Activated naive CD4-positive, alpha-beta T cell treated with anti-CD3 and anti-CD28 coated beads, Interleukin-2, amount 10 ng/mL, durations not matched to agents 7 days and 5 days (primary cell): ENCODE data around the gene ALK.

ENCODE experiments used
- CTCF ChIA-PET: fragments of 350-600 bp; sonication (Branson Sonifier 250); formaldehyde crosslinking; loops from one replicate; lab custom pipeline; 2021; ENCODE audit warnings: antibody characterized with exemption; lab: Charles Lee
- DNase-seq: peaks from one replicate; pipeline ENCODE4 v3.0.0-alpha.2; 2020
- H3K27ac Mint-ChIP-seq: one replicate; pipeline ENCODE4 v1.8.0; 2021; ENCODE audit warnings: mild to moderate bottlenecking, moderate library complexity, mixed read lengths
- H3K27me3 Mint-ChIP-seq: one replicate; pipeline ENCODE4 v1.8.0; 2021; ENCODE audit warnings: mild to moderate bottlenecking, mixed read lengths
- H3K36me3 Mint-ChIP-seq: one replicate; pipeline ENCODE4 v1.8.0; 2021; ENCODE audit warnings: mixed read lengths
- H3K4me1 Mint-ChIP-seq: one replicate; pipeline ENCODE4 v1.8.0; 2021; ENCODE audit warnings: mixed read lengths
- H3K4me3 Mint-ChIP-seq: one replicate; pipeline ENCODE4 v1.8.0; 2021; ENCODE audit warnings: mild to moderate bottlenecking, moderate library complexity, mixed read lengths
- H3K9me3 Mint-ChIP-seq: one replicate; pipeline ENCODE4 v1.8.0; 2021; ENCODE audit warnings: mixed read lengths

The ALK gene

GRCh38 chr2:29334706-29335105 is 586.7 kb downstream of the ALK start:
- H3K27me3 Mint-ChIP-seq = peaks cover 10% of the 10 kb centered on the region
- CTCF ChIA-PET = interaction anchor here (0.7 kb wide), 1 partner anchor 9 kb away, joined by 3 read pairs; no protein-coding TSS in a partner anchor
- no peaks in the 10 kb centered on the region for H3K36me3 Mint-ChIP-seq
- H3K27ac Mint-ChIP-seq = no peak overlapping the region
- no peak for DNase-seq
- H3K9me3 Mint-ChIP-seq = no peaks in the 10 kb centered on the region
- H3K4me1 Mint-ChIP-seq = no peaks in the 10 kb centered on the region
- H3K4me3 Mint-ChIP-seq = no peak overlapping the region

- DNase-seq = no peak
- Mint-ChIP-seq H3K4me3 (no peak overlapping the region), H3K36me3 (no peaks in the 10 kb centered on the region), H3K27me3 (peaks cover 4% of the 10 kb centered on the region), H3K4me1 (no peaks in the 10 kb centered on the region), H3K9me3 (no peaks in the 10 kb centered on the region), H3K27ac (no peak overlapping the region)
- CTCF ChIA-PET = interaction anchor here (0.7 to 0.8 kb wide), 2 partner anchors 9 to 16 kb away, joined by 3 read pairs; no protein-coding TSS in a partner anchor
Observed at GRCh38 chr2:29332540-29332939, 588.8 kb downstream of the ALK start.

- Mint-ChIP-seq H3K36me3 (no peaks in the 10 kb centered on the region), H3K27ac (no peak overlapping the region), H3K9me3 (no peaks in the 10 kb centered on the region), H3K4me3 (no peak overlapping the region), H3K27me3 (peaks cover 3% of the 10 kb centered on the region), H3K4me1 (peaks cover 4% of the 10 kb centered on the region)
- CTCF ChIA-PET = interaction anchor here (1.5 kb wide), 1 partner anchor 21 kb away, joined by 5 read pairs; no protein-coding TSS in a partner anchor
- DNase-seq = no peak
Observed at GRCh38 chr2:29329899-29330298, 591.5 kb downstream of the ALK start.

GRCh38 chr2:29326926-29327325 is 594.5 kb downstream of the ALK start:
- Mint-ChIP-seq H3K27me3 (peaks cover 12% of the 10 kb centered on the region), H3K36me3 (no peaks in the 10 kb centered on the region), H3K27ac (no peak overlapping the region), H3K9me3 (no peaks in the 10 kb centered on the region), H3K4me3 (no peak overlapping the region), H3K4me1 (peaks cover 8% of the 10 kb centered on the region)
- DNase-seq = no peak
- CTCF ChIA-PET = no interaction called here

GRCh38 chr2:29325544-29325943 is 595.8 kb downstream of the ALK start:
- Mint-ChIP-seq H3K4me3 (no peak overlapping the region), H3K9me3 (no peaks in the 10 kb centered on the region), H3K27me3 (peaks cover 14% of the 10 kb centered on the region), H3K36me3 (no peaks in the 10 kb centered on the region), H3K27ac (no peak overlapping the region), H3K4me1 (peaks cover 9% of the 10 kb centered on the region)
- DNase-seq = no peak
- CTCF ChIA-PET = interaction anchor here (1.1 to 1.8 kb wide), 4 partner anchors 9 to 19 kb away, joined by 3 to 10 read pairs (median 7); no protein-coding TSS in a partner anchor

- no peaks in the 10 kb centered on the region for H3K36me3 Mint-ChIP-seq
- no peaks in the 10 kb centered on the region for H3K9me3 Mint-ChIP-seq
- H3K4me3 Mint-ChIP-seq = no peak overlapping the region
- peaks cover 9% of the 10 kb centered on the region for H3K4me1 Mint-ChIP-seq
- H3K27me3 Mint-ChIP-seq = peaks cover 28% of the 10 kb centered on the region
- DNase-seq = no peak
- no peak overlapping the region for H3K27ac Mint-ChIP-seq
- CTCF ChIA-PET = interaction anchor here (0.8 to 2.1 kb wide), 3 partner anchors 9 to 15 kb away, joined by 3 to 11 read pairs (median 8); no protein-coding TSS in a partner anchor
Observed at GRCh38 chr2:29323961-29324360, 597.4 kb downstream of the ALK start.

- Mint-ChIP-seq H3K27me3 (peaks cover 35% of the 10 kb centered on the region), H3K36me3 (no peaks in the 10 kb centered on the region), H3K4me3 (no peak overlapping the region), H3K27ac (no peak overlapping the region), H3K4me1 (peaks cover 9% of the 10 kb centered on the region), H3K9me3 (no peaks in the 10 kb centered on the region)
- no peak for DNase-seq
- CTCF ChIA-PET = interaction anchor here (1.3 to 2.1 kb wide), 2 partner anchors 8 to 14 kb away, joined by 8 to 11 read pairs; no protein-coding TSS in a partner anchor
Observed at GRCh38 chr2:29323301-29323700, 598.1 kb downstream of the ALK start.

- DNase-seq = no peak
- Mint-ChIP-seq H3K9me3 (no peaks in the 10 kb centered on the region), H3K36me3 (no peaks in the 10 kb centered on the region), H3K27ac (no peak overlapping the region), H3K27me3 (peaks cover 42% of the 10 kb centered on the region), H3K4me1 (peaks cover 12% of the 10 kb centered on the region), H3K4me3 (no peak overlapping the region)
- CTCF ChIA-PET = interaction anchor here (0.8 to 2.6 kb wide), 2 partner anchors 11 to 13 kb away, joined by 3 to 13 read pairs; no protein-coding TSS in a partner anchor
Observed at GRCh38 chr2:29322011-29322410, 599.4 kb downstream of the ALK start.

- DNase-seq = no peak
- Mint-ChIP-seq H3K27me3 (peaks cover 61% of the 10 kb centered on the region), H3K36me3 (no peaks in the 10 kb centered on the region), H3K4me1 (peaks cover 37% of the 10 kb centered on the region), H3K9me3 (no peaks in the 10 kb centered on the region), H3K27ac (no peak overlapping the region), H3K4me3 (no peak overlapping the region)
- CTCF ChIA-PET = interaction anchor here (1.0 to 1.6 kb wide), 2 partner anchors 9 to 20 kb away, joined by 3 to 8 read pairs; no protein-coding TSS in a partner anchor
Observed at GRCh38 chr2:29317801-29318485, 603.4 kb downstream of the ALK start.

- Mint-ChIP-seq H3K9me3 (no peaks in the 10 kb centered on the region), H3K36me3 (no peaks in the 10 kb centered on the region), H3K27ac (no peak overlapping the region), H3K4me3 (no peak overlapping the region), H3K27me3 (peaks cover 65% of the 10 kb centered on the region), H3K4me1 (peaks cover 35% of the 10 kb centered on the region)
- CTCF ChIA-PET = interaction anchor here (1.6 kb wide), 1 partner anchor 9 kb away, joined by 8 read pairs; no protein-coding TSS in a partner anchor
- DNase-seq = no peak
Observed at GRCh38 chr2:29317077-29317517, 604.3 kb downstream of the ALK start.

- Mint-ChIP-seq H3K36me3 (no peaks in the 10 kb centered on the region), H3K4me3 (peak overlapping the region; percentile 56), H3K9me3 (no peaks in the 10 kb centered on the region), H3K4me1 (peaks cover 33% of the 10 kb centered on the region), H3K27me3 (peaks cover 73% of the 10 kb centered on the region), H3K27ac (peak overlapping the region; percentile 75)
- DNase-seq = peak; percentile 77
- CTCF ChIA-PET = interaction anchor here (1.8 to 2.1 kb wide), 2 partner anchors 8 to 11 kb away, joined by 8 to 10 read pairs; no protein-coding TSS in a partner anchor
Observed at GRCh38 chr2:29314816-29315571, 606.4 kb downstream of the ALK start.

GRCh38 chr2:29311458-29311857 is 609.9 kb downstream of the ALK start:
- CTCF ChIA-PET = interaction anchor here (0.6 kb wide), 1 partner anchor 10 kb away, joined by 3 read pairs; no protein-coding TSS in a partner anchor
- Mint-ChIP-seq H3K27me3 (peaks cover 58% of the 10 kb centered on the region), H3K27ac (no peak overlapping the region), H3K9me3 (no peaks in the 10 kb centered on the region), H3K36me3 (no peaks in the 10 kb centered on the region), H3K4me1 (peaks cover 27% of the 10 kb centered on the region), H3K4me3 (no peak overlapping the region)
- no peak for DNase-seq

- H3K4me3 Mint-ChIP-seq = no peak overlapping the region
- H3K9me3 Mint-ChIP-seq = no peaks in the 10 kb centered on the region
- DNase-seq = no peak
- peaks cover 56% of the 10 kb centered on the region for H3K27me3 Mint-ChIP-seq
- no peak overlapping the region for H3K27ac Mint-ChIP-seq
- peaks cover 24% of the 10 kb centered on the region for H3K4me1 Mint-ChIP-seq
- CTCF ChIA-PET = interaction anchor here (0.6 to 2.5 kb wide), 3 partner anchors 11 to 30 kb away, joined by 3 to 10 read pairs (median 9); no protein-coding TSS in a partner anchor
- H3K36me3 Mint-ChIP-seq = no peaks in the 10 kb centered on the region
Observed at GRCh38 chr2:29310650-29311348, 610.6 kb downstream of the ALK start.
